Activated T-cell treated with anti-CD3 and anti-CD28 coated beads, Interleukin-2, amount 50 U/mL, for 72 hours (primary cell): Measurements from ENCODE around the gene TUBB8B. TPM values are rescaled to one million over a fixed set of nuclear protein-coding genes. Genes with fewer than 3 reads are reported as not detected.

Experiments used
- total RNA-seq, 2 donors: library from RNA; stranded (reverse); gene quantifications; one replicate each; pipeline ENCODE4 v1.2.3, GENCODE V29; 2022

The TUBB8B gene
- total RNA-seq, 2 donors from 2014 or later: not detected

Other genes starting within 250 kb of the TUBB8B start
- gene USP14, start 108.9 kb upstream of the TUBB8B start, total RNA-seq: 10 to 100 TPM; 65.1 to 80.4 TPM
- 100 to 1,000 TPM in 1 of 2 donors, 10 to 100 TPM in 1; 76.6 to 111 TPM for gene THOC1, start 218.4 kb upstream of the TUBB8B start, total RNA-seq